ENCODE data around the gene CABLES1.

Gene CABLES1

GRCh38 chr18:23210526-23210925, 75.2 kb downstream of the CABLES1 start:
- H3K27ac ChIP-seq (ENCODE audit: low read depth, low read length) = no peak overlapping the region
- H3K27me3 ChIP-seq (ENCODE audit: control insufficient read depth, insufficient read depth, low read length) = no peaks in the 10 kb centered on the region
- no peaks in the 10 kb centered on the region for H3K4me1 ChIP-seq (ENCODE audit: control insufficient read depth, insufficient read depth, low read length)
- H3K9me3 ChIP-seq (ENCODE audit: control insufficient read depth, insufficient read depth, low read depth, low read length) = no peaks in the 10 kb centered on the region
- H3K4me3 ChIP-seq (ENCODE audit: low read depth, low read length) = no peak overlapping the region
- H3K9ac ChIP-seq (ENCODE audit: low read length) = no peak overlapping the region
- H3K36me3 ChIP-seq (ENCODE audit: control insufficient read depth, insufficient read depth, low read length) = peaks cover 39% of the 10 kb centered on the region

DNA sequence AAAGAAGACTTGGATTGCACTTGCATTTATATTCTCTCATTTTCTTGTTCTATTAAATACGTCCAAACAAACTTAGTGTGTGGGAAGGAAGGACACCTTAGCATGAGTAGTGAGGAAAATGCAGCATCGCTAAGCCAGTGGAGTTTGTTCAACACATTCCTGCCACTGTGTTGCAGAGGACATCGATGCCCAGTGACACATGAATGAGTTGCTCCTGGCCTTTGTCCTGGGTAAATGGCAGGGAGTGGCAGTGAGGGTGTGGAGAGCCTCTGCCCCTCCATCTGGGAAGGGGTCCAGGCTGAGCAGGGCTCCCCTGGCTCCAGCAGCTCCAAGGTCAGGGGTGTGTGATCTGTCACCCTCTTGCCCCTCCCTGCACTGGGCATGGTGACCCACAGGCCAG, 75.9 kb downstream of the CABLES1 start:
- Histone ChIP-seq H3K27me3 (ENCODE audit: control insufficient read depth, insufficient read depth, low read length) (no peaks in the 10 kb centered on the region), H3K9me3 (ENCODE audit: control insufficient read depth, insufficient read depth, low read depth, low read length) (no peaks in the 10 kb centered on the region), H3K4me3 (ENCODE audit: low read depth, low read length) (no peak overlapping the region), H3K36me3 (ENCODE audit: control insufficient read depth, insufficient read depth, low read length) (peaks cover 43% of the 10 kb centered on the region), H3K4me1 (ENCODE audit: control insufficient read depth, insufficient read depth, low read length) (no peaks in the 10 kb centered on the region), H3K27ac (ENCODE audit: low read depth, low read length) (no peak overlapping the region), H3K9ac (ENCODE audit: low read length) (no peak overlapping the region)

DNA sequence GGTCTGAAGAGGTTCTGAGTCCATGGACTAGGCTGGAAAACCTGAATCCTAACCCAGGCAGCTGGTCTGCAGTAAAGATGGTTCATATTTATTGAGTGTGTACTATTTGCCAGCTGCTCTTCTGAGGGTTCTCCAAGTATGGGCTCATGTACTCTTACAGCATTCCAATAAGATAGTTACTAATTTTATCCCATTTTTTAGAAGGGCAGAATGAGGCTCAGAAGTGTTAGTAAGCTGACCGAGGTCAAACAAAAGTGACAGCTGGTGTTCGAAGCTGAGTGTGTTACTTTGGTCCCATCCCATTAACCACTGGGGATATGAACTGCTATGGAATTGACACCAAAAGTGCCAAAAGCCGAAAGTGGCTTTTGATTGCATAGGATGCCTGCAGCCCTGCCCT, 76.9 kb downstream of the CABLES1 start:
- Histone ChIP-seq H3K36me3 (ENCODE audit: control insufficient read depth, insufficient read depth, low read length) (peaks cover 50% of the 10 kb centered on the region), H3K4me1 (ENCODE audit: control insufficient read depth, insufficient read depth, low read length) (no peaks in the 10 kb centered on the region)

DNA sequence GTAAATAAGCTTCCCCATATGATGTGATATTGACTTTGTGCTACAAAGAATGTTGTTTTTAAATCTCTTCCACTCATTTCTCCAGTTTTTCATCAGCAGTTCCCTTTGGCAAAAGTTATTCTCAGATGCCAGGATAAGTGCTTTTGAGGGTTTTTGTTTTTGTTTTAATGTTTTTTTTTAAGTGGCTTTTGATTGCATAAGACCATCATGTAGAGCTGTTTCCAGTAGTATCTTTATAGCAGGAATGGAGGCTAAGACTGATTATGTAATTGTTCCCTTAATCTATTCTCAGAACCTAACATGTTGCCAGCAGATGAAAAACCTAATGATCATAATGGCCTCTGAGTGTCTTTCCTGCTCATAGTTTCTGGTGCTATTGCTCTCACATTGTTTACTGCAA, 77.9 kb downstream of the CABLES1 start:
- Histone ChIP-seq H3K4me1 (ENCODE audit: control insufficient read depth, insufficient read depth, low read length) (no peaks in the 10 kb centered on the region), H3K4me3 (ENCODE audit: low read depth, low read length) (no peak overlapping the region), H3K27me3 (ENCODE audit: control insufficient read depth, insufficient read depth, low read length) (no peaks in the 10 kb centered on the region), H3K36me3 (ENCODE audit: control insufficient read depth, insufficient read depth, low read length) (peaks cover 48% of the 10 kb centered on the region), H3K27ac (ENCODE audit: low read depth, low read length) (no peak overlapping the region), H3K9ac (ENCODE audit: low read length) (no peak overlapping the region), H3K9me3 (ENCODE audit: control insufficient read depth, insufficient read depth, low read depth, low read length) (no peaks in the 10 kb centered on the region)

More for the DNA sequence above, 76.9 kb downstream of the CABLES1 start:
- Histone ChIP-seq H3K27me3 (ENCODE audit: control insufficient read depth, insufficient read depth, low read length) (no peaks in the 10 kb centered on the region), H3K9ac (ENCODE audit: low read length) (no peak overlapping the region), H3K4me3 (ENCODE audit: low read depth, low read length) (no peak overlapping the region), H3K9me3 (ENCODE audit: control insufficient read depth, insufficient read depth, low read depth, low read length) (no peaks in the 10 kb centered on the region), H3K27ac (ENCODE audit: low read depth, low read length) (no peak overlapping the region)

DNA sequence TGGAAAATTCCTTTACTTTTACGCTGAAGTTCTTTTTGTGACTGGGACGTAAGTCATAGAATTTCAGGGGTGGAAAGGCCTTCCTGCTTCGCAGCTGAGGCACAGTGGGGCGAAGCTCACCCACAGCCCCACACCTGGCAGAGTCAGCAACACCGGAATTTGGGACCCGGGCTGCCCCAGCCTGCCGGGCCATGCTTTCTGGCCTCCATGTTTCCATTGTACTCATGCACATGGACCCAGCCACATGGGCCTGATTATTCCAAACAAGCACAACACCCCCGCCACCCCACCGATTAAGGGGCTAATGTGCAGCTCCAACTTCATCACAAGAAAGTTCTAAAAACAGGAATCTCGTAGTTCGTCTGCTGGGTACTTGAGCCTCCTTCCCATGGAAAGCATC, 82.5 kb downstream of the CABLES1 start:
- Histone ChIP-seq H3K4me3 (ENCODE audit: low read depth, low read length) (no peak overlapping the region), H3K27ac (ENCODE audit: low read depth, low read length) (no peak overlapping the region), H3K4me1 (ENCODE audit: control insufficient read depth, insufficient read depth, low read length) (no peaks in the 10 kb centered on the region), H3K9me3 (ENCODE audit: control insufficient read depth, insufficient read depth, low read depth, low read length) (no peaks in the 10 kb centered on the region), H3K27me3 (ENCODE audit: control insufficient read depth, insufficient read depth, low read length) (no peaks in the 10 kb centered on the region), H3K9ac (ENCODE audit: low read length) (no peak overlapping the region), H3K36me3 (ENCODE audit: control insufficient read depth, insufficient read depth, low read length) (peaks cover 37% of the 10 kb centered on the region)

DNA sequence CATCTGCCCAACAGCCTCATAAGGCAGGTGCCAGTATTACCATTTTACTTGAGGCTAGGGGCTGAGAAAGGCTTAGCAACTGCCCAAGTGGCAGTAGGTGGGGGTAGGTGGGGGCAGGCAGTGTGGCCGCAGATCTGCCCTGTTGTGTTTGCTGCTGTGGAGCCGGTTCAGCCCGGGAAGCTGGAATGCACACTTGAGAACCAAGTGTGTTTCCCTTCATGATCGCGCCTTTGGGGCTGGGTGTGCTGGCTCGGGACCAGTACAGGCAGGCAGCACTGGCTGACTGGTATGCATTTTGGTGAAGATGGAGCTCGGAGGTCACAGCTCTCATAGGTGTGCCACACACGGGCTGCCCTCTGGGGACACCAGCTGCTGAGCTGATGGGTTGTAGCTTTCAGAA, 85.1 kb downstream of the CABLES1 start:
- no peaks in the 10 kb centered on the region for H3K4me1 ChIP-seq (ENCODE audit: control insufficient read depth, insufficient read depth, low read length)

DNA sequence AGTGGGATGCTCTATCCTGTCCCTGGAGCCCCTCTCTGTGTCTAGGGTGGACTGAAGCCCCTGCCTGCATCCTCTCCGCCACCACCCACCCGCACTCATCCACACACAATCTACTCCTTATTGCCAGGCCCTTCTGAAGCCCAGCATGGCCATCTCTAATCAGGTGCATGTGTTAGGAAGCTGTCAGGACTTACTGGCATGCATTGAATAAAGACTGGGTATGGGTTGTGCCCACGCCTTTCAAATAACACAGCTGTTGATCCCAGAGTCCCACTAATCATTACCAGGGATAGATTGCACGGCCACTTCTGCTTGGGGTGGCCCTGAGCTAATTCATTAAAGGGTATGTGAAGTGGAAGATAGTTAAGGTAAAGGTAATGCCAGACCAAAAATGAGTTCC, 88.4 kb downstream of the CABLES1 start:
- Histone ChIP-seq H3K27me3 (ENCODE audit: control insufficient read depth, insufficient read depth, low read length) (no peaks in the 10 kb centered on the region), H3K9me3 (ENCODE audit: control insufficient read depth, insufficient read depth, low read depth, low read length) (no peaks in the 10 kb centered on the region), H3K9ac (ENCODE audit: low read length) (no peak overlapping the region), H3K27ac (ENCODE audit: low read depth, low read length) (no peak overlapping the region), H3K36me3 (ENCODE audit: control insufficient read depth, insufficient read depth, low read length) (peaks cover 16% of the 10 kb centered on the region; the same call in 1 of the 2 replicates), H3K4me1 (ENCODE audit: control insufficient read depth, insufficient read depth, low read length) (no peaks in the 10 kb centered on the region), H3K4me3 (ENCODE audit: low read depth, low read length) (no peak overlapping the region)

More for the DNA sequence above, 85.1 kb downstream of the CABLES1 start:
- Histone ChIP-seq H3K9me3 (ENCODE audit: control insufficient read depth, insufficient read depth, low read depth, low read length) (no peaks in the 10 kb centered on the region), H3K4me3 (ENCODE audit: low read depth, low read length) (no peak overlapping the region), H3K9ac (ENCODE audit: low read length) (no peak overlapping the region), H3K27ac (ENCODE audit: low read depth, low read length) (no peak overlapping the region), H3K36me3 (ENCODE audit: control insufficient read depth, insufficient read depth, low read length) (peaks cover 22% of the 10 kb centered on the region), H3K27me3 (ENCODE audit: control insufficient read depth, insufficient read depth, low read length) (no peaks in the 10 kb centered on the region)

DNA sequence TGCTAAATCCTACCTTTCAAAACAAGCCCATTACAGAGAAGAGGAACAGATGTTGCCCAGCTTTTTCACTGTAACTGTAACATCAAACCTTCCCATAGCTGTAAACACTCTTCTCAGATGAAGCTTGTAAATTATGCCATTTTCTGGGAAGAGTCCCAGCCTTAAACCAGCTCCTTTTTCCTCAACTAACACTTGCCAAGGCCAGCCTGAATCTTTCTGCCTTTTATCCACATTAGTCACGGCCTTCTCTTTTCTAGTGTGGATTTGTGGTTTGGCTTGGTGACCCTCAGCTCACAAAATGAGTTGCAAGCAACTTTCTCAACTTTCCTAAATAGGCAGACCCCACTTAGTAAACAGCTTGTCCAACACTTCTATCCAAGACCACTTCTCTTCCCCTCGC, 90.2 kb downstream of the CABLES1 start:
- H3K4me3 ChIP-seq (ENCODE audit: low read depth, low read length) = no peak overlapping the region
- H3K27me3 ChIP-seq (ENCODE audit: control insufficient read depth, insufficient read depth, low read length) = no peaks in the 10 kb centered on the region
- no peak overlapping the region for H3K9ac ChIP-seq (ENCODE audit: low read length)
- H3K9me3 ChIP-seq (ENCODE audit: control insufficient read depth, insufficient read depth, low read depth, low read length) = no peaks in the 10 kb centered on the region
- H3K36me3 ChIP-seq (ENCODE audit: control insufficient read depth, insufficient read depth, low read length) = peaks cover 16% of the 10 kb centered on the region; the same call in 1 of the 2 replicates
- no peaks in the 10 kb centered on the region for H3K4me1 ChIP-seq (ENCODE audit: control insufficient read depth, insufficient read depth, low read length)
- H3K27ac ChIP-seq (ENCODE audit: low read depth, low read length) = no peak overlapping the region

DNA sequence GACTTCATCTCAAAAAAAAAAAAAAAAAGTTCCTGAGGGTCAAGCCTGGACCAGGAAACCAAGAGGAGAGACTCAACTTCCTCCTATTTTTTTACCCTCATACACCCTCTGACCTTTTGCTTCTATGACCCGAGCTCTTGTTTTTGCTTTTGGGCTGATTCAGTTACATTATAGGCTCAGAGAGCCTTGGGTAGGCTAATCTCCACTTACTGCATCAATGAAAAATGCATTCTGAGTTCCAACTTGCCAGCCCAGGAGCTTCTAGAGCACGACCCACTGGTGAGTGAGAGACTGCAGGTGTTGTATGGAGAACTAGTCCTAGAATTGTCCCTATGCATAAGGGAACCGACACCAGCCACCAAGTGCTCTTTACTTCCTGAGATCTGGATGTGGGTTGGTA, 91.1 kb downstream of the CABLES1 start:
- Histone ChIP-seq H3K4me1 (ENCODE audit: control insufficient read depth, insufficient read depth, low read length) (no peaks in the 10 kb centered on the region), H3K36me3 (ENCODE audit: control insufficient read depth, insufficient read depth, low read length) (peaks cover 10% of the 10 kb centered on the region; the same call in 1 of the 2 replicates), H3K9me3 (ENCODE audit: control insufficient read depth, insufficient read depth, low read depth, low read length) (no peaks in the 10 kb centered on the region)

GRCh38 chr18:23226930-23227725, 91.8 kb downstream of the CABLES1 start:
- Histone ChIP-seq H3K27me3 (ENCODE audit: control insufficient read depth, insufficient read depth, low read length) (no peaks in the 10 kb centered on the region), H3K4me1 (ENCODE audit: control insufficient read depth, insufficient read depth, low read length) (no peaks in the 10 kb centered on the region), H3K9me3 (ENCODE audit: control insufficient read depth, insufficient read depth, low read depth, low read length) (no peaks in the 10 kb centered on the region), H3K27ac (ENCODE audit: low read depth, low read length) (no peak overlapping the region), H3K36me3 (ENCODE audit: control insufficient read depth, insufficient read depth, low read length) (peaks cover 7% of the 10 kb centered on the region; the same call in 1 of the 2 replicates), H3K4me3 (ENCODE audit: low read depth, low read length) (no peak overlapping the region), H3K9ac (ENCODE audit: low read length) (no peak overlapping the region)

More for the DNA sequence above, 91.1 kb downstream of the CABLES1 start:
- Histone ChIP-seq H3K9ac (ENCODE audit: low read length) (no peak overlapping the region), H3K27me3 (ENCODE audit: control insufficient read depth, insufficient read depth, low read length) (no peaks in the 10 kb centered on the region), H3K4me3 (ENCODE audit: low read depth, low read length) (no peak overlapping the region), H3K27ac (ENCODE audit: low read depth, low read length) (no peak overlapping the region)

DNA sequence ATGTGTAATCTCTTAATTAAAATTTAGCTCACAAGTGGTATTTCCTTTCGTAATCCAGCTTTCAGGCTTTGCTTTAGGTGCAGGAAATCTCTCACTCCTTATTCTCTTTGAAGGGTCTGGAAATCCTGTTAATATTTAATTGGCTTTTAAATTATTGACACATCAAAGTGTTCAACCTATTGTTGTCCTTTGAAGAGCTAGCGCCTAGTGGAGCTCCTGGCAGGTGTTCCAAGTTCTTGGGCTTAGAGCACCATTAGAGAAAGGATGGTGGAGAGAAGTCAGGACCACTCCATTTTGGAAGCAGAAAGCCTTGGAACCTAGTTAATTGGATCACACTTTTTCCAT, 92.4 kb downstream of the CABLES1 start:
- H3K27ac ChIP-seq (ENCODE audit: low read depth, low read length) = no peak overlapping the region
- H3K27me3 ChIP-seq (ENCODE audit: control insufficient read depth, insufficient read depth, low read length) = no peaks in the 10 kb centered on the region
- no peaks in the 10 kb centered on the region for H3K4me1 ChIP-seq (ENCODE audit: control insufficient read depth, insufficient read depth, low read length)
- no peak overlapping the region for H3K4me3 ChIP-seq (ENCODE audit: low read depth, low read length)
- H3K36me3 ChIP-seq (ENCODE audit: control insufficient read depth, insufficient read depth, low read length) = peaks cover 7% of the 10 kb centered on the region; the same call in 1 of the 2 replicates
- no peak overlapping the region for H3K9ac ChIP-seq (ENCODE audit: low read length)
- no peaks in the 10 kb centered on the region for H3K9me3 ChIP-seq (ENCODE audit: control insufficient read depth, insufficient read depth, low read depth, low read length)
